ENCODE measurements around the gene MYT1. TPM values are rescaled to one million over a fixed set of nuclear protein-coding genes. Genes with fewer than 3 reads are reported as not detected.

MYT1 gene
- total and polyA plus RNA-seq, 2 experiments from 2014 or later = 0.03 to 0.06 TPM

DNA sequence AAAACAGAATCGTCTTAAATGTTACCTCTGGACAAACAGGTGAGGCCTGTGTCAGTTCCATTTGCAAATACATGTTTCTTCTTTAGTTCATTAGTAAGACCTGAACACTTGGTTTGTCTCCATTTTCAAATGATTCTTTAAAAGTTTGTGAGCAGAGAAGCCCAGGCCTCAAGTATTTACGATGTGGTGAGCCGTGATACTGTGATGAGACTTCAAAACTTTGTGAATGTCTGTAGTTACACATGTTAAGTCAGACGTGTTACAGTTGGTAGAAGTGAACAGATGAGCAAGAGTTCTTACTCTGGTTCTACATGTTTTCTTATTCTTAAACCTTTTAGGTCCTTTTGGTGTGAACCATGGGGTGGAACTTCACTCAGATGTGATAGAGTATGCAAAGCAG, 99.8 kb downstream of the MYT1 start:
- H4K20me1 ChIP-seq (ENCODE audit: insufficient read depth, poor library complexity, severe bottlenecking) = no peaks in the 10 kb centered on the region
- H2AFZ ChIP-seq = no peak overlapping the region
- peaks cover 11% of the 10 kb centered on the region for H3K4me1 ChIP-seq (ENCODE audit: insufficient read depth)
- no peaks in the 10 kb centered on the region for H3K9me2 ChIP-seq (replicated peaks; ENCODE audit: insufficient read depth)
- no peaks in the 10 kb centered on the region for H3K36me3 ChIP-seq (replicated peaks; ENCODE audit: insufficient read depth, low read depth)
- H3K27me3 ChIP-seq = no peaks in the 10 kb centered on the region
- no peaks in the 10 kb centered on the region for H3K9me3 ChIP-seq (ENCODE audit: low read depth)
- DNase-seq (ENCODE audit: low spot score) = no peak
- WGBS (ENCODE audit: low lambda C conversion rate, missing lambda C conversion rate) = 75% methylated on average over 4 of the region's 4 CpGs
- no peak overlapping the region for H3K27ac ChIP-seq
- H3K4me3 ChIP-seq = no peak overlapping the region
- TF ChIP-seq CTCF (IDR thresholded peaks at IDR 0.05; ENCODE audit: poor library complexity) (no peak), EZH2phosphoT487 (IDR thresholded peaks at IDR 0.05; ENCODE audit: low read depth, severe bottlenecking, unreplicated experiment) (no peak), EZH2 (IDR thresholded peaks at IDR 0.05; ENCODE audit: borderline replicate concordance) (no peak)
- no peak overlapping the region for H3K4me2 ChIP-seq
- peaks cover 55% of the 10 kb centered on the region for H3K79me2 ChIP-seq

- Histone ChIP-seq H3K4me2 (no peak overlapping the region), H3K4me1 (ENCODE audit: insufficient read depth) (peaks cover 11% of the 10 kb centered on the region), H3K79me2 (peaks cover 48% of the 10 kb centered on the region), H2AFZ (no peak overlapping the region), H3K4me3 (no peak overlapping the region), H3K9me3 (ENCODE audit: low read depth) (no peaks in the 10 kb centered on the region), H3K36me3 (replicated peaks; ENCODE audit: insufficient read depth, low read depth) (no peaks in the 10 kb centered on the region), H3K27me3 (no peaks in the 10 kb centered on the region), H3K9me2 (replicated peaks; ENCODE audit: insufficient read depth) (no peaks in the 10 kb centered on the region), H3K27ac (no peak overlapping the region), H4K20me1 (ENCODE audit: insufficient read depth, poor library complexity, severe bottlenecking) (no peaks in the 10 kb centered on the region)
- TF ChIP-seq EZH2phosphoT487 (IDR thresholded peaks at IDR 0.05; ENCODE audit: low read depth, severe bottlenecking, unreplicated experiment) = no peak
- no peak for DNase-seq (ENCODE audit: low spot score)
- WGBS (ENCODE audit: low lambda C conversion rate, missing lambda C conversion rate) = 62% methylated on average over 5 of the region's 5 CpGs
These were observed 100.9 kb downstream of the MYT1 start for GRCh38 chr20:64265201-64265600.

- no peak for DNase-seq (ENCODE audit: low spot score)
- Histone ChIP-seq H3K9me2 (replicated peaks; ENCODE audit: insufficient read depth) (no peaks in the 10 kb centered on the region), H3K79me2 (peaks cover 43% of the 10 kb centered on the region), H4K20me1 (ENCODE audit: insufficient read depth, poor library complexity, severe bottlenecking) (no peaks in the 10 kb centered on the region), H3K4me2 (no peak overlapping the region), H2AFZ (no peak overlapping the region), H3K27ac (no peak overlapping the region), H3K27me3 (no peaks in the 10 kb centered on the region), H3K36me3 (replicated peaks; ENCODE audit: insufficient read depth, low read depth) (no peaks in the 10 kb centered on the region), H3K4me1 (ENCODE audit: insufficient read depth) (no peaks in the 10 kb centered on the region), H3K9me3 (ENCODE audit: low read depth) (no peaks in the 10 kb centered on the region), H3K4me3 (no peak overlapping the region)
- TF ChIP-seq EZH2phosphoT487 (IDR thresholded peaks at IDR 0.05; ENCODE audit: low read depth, severe bottlenecking, unreplicated experiment) (no peak), EZH2 (IDR thresholded peaks at IDR 0.05; ENCODE audit: borderline replicate concordance) (no peak), CTCF (IDR thresholded peaks at IDR 0.05; ENCODE audit: poor library complexity) (no peak)
- 81% methylated on average over 5 of the region's 5 CpGs for WGBS (ENCODE audit: low lambda C conversion rate, missing lambda C conversion rate)
These were observed 102.7 kb downstream of the MYT1 start for GRCh38 chr20:64266988-64267387.

GRCh38 chr20:64268174-64268573, 103.9 kb downstream of the MYT1 start:
- no peaks in the 10 kb centered on the region for H4K20me1 ChIP-seq (ENCODE audit: insufficient read depth, poor library complexity, severe bottlenecking)
- no peak overlapping the region for H2AFZ ChIP-seq
- no peaks in the 10 kb centered on the region for H3K9me3 ChIP-seq (ENCODE audit: low read depth)
- H3K27me3 ChIP-seq = no peaks in the 10 kb centered on the region
- TF ChIP-seq EZH2phosphoT487 (IDR thresholded peaks at IDR 0.05; ENCODE audit: low read depth, severe bottlenecking, unreplicated experiment) = no peak
- no peak for TF ChIP-seq CTCF (IDR thresholded peaks at IDR 0.05; ENCODE audit: poor library complexity)
- TF ChIP-seq EZH2 (IDR thresholded peaks at IDR 0.05; ENCODE audit: borderline replicate concordance) = no peak
- no peaks in the 10 kb centered on the region for H3K4me1 ChIP-seq (ENCODE audit: insufficient read depth)
- H3K9me2 ChIP-seq (replicated peaks; ENCODE audit: insufficient read depth) = no peaks in the 10 kb centered on the region
- peaks cover 31% of the 10 kb centered on the region for H3K79me2 ChIP-seq
- H3K36me3 ChIP-seq (replicated peaks; ENCODE audit: insufficient read depth, low read depth) = no peaks in the 10 kb centered on the region
- H3K4me2 ChIP-seq = no peak overlapping the region
- no peak overlapping the region for H3K4me3 ChIP-seq
- DNase-seq (ENCODE audit: low spot score) = no peak
- H3K27ac ChIP-seq = no peak overlapping the region
- 83% methylated on average over 10 of the region's 10 CpGs for WGBS (ENCODE audit: low lambda C conversion rate, missing lambda C conversion rate)

Measured in hepatocyte (in vitro differentiated cells).